ENCODE results near the gene CDC7.

Gene CDC7

DNA sequence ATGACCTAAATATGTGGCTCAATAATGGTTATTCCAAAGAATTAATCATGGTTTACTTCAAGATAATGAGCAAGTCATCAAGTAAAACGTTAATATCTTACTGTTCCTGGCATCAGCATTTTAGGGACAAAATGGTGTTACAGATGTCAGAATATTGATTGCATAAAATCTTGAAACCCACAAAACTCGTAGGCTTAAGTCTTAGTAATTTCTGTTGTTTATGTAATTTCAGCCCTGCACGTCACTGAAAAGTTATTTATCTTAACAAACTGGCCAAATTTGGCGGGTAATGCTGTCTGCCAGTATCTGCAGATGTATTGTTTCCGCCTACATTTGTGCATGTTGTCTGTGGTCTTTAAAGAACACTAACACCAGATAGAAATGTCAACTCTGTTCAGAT lies 25.8 kb downstream of the CDC7 start:
- Histone ChIP-seq H3K36me3 (no peaks in the 10 kb centered on the region), H3K27me3 (no peaks in the 10 kb centered on the region), H3K4me3 (ENCODE audit: low read depth in 1 of 2, low read length in 1 of 2) (no peak overlapping the region), H3K27ac (no peak overlapping the region), H3K4me1 (ENCODE audit: control insufficient read depth in 1 of 2, insufficient read depth in 1 of 2, low read depth in 1 of 2, low read length in 1 of 2) (peaks cover 4 to 11% of the 10 kb centered on the region in 2 experiments), H3K9me3 (no peaks in the 10 kb centered on the region)
- TF ChIP-seq, protein P1, sequence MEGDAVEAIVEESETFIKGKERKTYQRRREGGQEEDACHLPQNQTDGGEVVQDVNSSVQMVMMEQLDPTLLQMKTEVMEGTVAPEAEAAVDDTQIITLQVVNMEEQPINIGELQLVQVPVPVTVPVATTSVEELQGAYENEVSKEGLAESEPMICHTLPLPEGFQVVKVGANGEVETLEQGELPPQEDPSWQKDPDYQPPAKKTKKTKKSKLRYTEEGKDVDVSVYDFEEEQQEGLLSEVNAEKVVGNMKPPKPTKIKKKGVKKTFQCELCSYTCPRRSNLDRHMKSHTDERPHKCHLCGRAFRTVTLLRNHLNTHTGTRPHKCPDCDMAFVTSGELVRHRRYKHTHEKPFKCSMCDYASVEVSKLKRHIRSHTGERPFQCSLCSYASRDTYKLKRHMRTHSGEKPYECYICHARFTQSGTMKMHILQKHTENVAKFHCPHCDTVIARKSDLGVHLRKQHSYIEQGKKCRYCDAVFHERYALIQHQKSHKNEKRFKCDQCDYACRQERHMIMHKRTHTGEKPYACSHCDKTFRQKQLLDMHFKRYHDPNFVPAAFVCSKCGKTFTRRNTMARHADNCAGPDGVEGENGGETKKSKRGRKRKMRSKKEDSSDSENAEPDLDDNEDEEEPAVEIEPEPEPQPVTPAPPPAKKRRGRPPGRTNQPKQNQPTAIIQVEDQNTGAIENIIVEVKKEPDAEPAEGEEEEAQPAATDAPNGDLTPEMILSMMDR (IDR thresholded peaks at IDR 0.05) = no peak

DNA sequence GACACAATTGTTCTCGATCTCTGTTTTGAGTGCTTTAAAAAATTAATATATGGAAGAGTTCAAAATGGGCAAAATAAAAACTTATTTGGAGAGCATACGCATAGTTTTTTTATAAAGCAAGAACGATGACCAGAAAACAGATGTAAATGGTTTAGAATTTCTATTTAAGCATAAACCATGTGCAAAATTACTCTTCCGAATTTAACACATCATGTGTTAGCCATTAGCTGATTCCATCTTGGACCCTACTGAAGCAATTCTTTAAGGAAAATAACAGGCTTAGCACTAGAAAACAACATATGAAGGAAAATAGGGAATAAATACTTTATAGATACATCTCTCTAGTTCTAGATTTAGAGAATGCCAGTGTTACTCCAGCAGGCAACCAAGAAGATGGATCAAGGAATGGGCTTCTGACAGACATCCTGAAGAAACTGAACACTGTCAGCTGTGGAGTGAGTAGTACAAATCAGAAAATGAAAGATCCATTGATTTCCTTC lies 26.7 kb downstream of the CDC7 start:
- no peaks in the 10 kb centered on the region for H3K9me3 ChIP-seq
- H3K4me1 ChIP-seq (ENCODE audit: control insufficient read depth in 1 of 2, insufficient read depth in 1 of 2, low read depth in 1 of 2, low read length in 1 of 2) = peaks cover 4 to 11% of the 10 kb centered on the region in 2 experiments
- no peaks in the 10 kb centered on the region for H3K36me3 ChIP-seq
- TF ChIP-seq, protein P1 (IDR thresholded peaks at IDR 0.05) = no peak
- no peak overlapping the region for H3K27ac ChIP-seq
- H3K27me3 ChIP-seq = no peaks in the 10 kb centered on the region
- H3K4me3 ChIP-seq (ENCODE audit: low read depth in 1 of 2, low read length in 1 of 2) = no peak overlapping the region

DNA sequence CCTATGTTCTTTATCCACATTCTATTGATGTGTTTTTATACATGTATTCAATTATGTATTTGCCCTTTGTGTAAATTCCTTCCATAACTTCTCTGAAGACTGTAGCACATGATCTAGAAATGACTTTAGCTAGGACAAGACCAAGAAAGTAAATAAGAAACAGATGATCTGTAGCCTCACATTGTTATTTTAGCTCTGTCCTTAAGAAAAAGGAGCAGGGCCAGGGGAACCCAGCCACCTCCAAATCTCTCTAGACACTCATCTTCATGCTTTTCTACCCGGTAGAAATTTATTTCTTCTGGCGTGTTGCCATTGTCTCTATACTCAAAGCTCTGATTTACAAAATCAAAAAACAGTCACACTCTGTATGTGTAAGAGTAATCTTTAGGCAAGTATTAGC lies 27.1 kb downstream of the CDC7 start:
- H3K27ac ChIP-seq = no peak overlapping the region
- no peaks in the 10 kb centered on the region for H3K36me3 ChIP-seq
- H3K4me1 ChIP-seq (ENCODE audit: control insufficient read depth in 1 of 2, insufficient read depth in 1 of 2, low read depth in 1 of 2, low read length in 1 of 2) = peaks cover 4 to 11% of the 10 kb centered on the region in 2 experiments
- no peaks in the 10 kb centered on the region for H3K27me3 ChIP-seq
- H3K9me3 ChIP-seq = no peaks in the 10 kb centered on the region
- TF ChIP-seq, protein P1 (IDR thresholded peaks at IDR 0.05) = no peak
- no peak overlapping the region for H3K4me3 ChIP-seq (ENCODE audit: low read depth in 1 of 2, low read length in 1 of 2)

DNA sequence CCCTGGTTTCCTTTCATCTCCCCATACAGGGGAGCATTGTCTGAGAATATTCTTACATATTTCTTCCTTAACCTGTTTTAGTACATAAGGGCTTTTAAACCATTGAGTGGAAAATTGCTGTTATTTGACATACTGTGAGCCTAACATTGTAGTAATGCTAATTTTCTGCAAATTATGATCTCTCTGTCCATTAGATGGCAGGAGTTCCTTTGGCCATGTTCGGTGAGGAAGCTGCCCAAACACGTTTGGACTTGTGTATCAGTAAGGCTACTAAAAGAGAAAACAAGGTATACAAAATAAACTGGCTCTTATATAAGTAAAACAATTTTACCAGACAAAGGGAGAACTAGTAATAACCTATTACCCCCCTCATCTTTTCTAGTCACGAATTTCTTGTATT lies 29.2 kb downstream of the CDC7 start:
- Histone ChIP-seq H3K36me3 (no peaks in the 10 kb centered on the region), H3K4me3 (ENCODE audit: low read depth in 1 of 2, low read length in 1 of 2) (no peak overlapping the region), H3K4me1 (ENCODE audit: control insufficient read depth in 1 of 2, insufficient read depth in 1 of 2, low read depth in 1 of 2, low read length in 1 of 2) (peaks cover 4 to 11% of the 10 kb centered on the region in 2 experiments), H3K27ac (peak overlapping the region; percentile 13), H3K27me3 (no peaks in the 10 kb centered on the region), H3K9me3 (no peaks in the 10 kb centered on the region)
- TF ChIP-seq, protein P1 (IDR thresholded peaks at IDR 0.05) = no peak

DNA sequence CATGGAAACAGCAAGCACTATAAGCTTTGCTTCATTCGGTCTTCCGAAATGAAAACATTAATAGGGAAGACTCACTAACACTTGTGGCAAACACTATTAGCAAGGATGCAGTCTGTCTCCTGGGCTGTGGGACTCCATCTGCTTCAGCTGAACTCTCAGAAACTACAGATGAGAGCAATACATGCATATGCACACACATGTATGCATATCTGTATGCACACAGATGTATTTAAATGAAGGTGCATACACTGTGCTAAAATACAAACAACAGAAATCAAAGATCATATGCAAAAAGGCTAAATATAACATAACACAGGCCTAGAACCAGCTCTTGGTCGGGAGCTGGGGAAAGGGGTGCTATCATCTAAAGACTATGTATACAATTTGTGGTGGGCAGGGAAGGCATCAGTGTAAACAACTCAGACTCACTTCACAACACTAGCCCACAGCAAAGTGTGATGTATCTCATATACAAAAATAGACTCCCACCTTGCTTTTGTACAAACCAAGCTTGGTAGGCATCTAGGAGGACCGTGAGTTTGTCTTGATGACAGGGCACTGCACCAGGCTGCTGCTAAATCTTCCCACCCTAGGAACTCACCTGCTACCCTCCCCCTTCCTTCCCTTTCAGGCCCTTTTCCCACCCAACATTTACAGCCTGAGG lies 32.8 kb downstream of the CDC7 start:
- H3K4me3 ChIP-seq (ENCODE audit: low read depth in 1 of 2, low read length in 1 of 2) = no peak overlapping the region
- H3K4me1 ChIP-seq (ENCODE audit: control insufficient read depth in 1 of 2, insufficient read depth in 1 of 2, low read depth in 1 of 2, low read length in 1 of 2) = peaks cover 7 to 11% of the 10 kb centered on the region in 2 experiments
- H3K27ac ChIP-seq = no peak overlapping the region
- H3K27me3 ChIP-seq = no peaks in the 10 kb centered on the region
- H3K36me3 ChIP-seq = no peaks in the 10 kb centered on the region
- TF ChIP-seq, protein P1 (IDR thresholded peaks at IDR 0.05) = no peak
- no peaks in the 10 kb centered on the region for H3K9me3 ChIP-seq

Data from neutrophil (primary cell).